Parathyroid adenoma (tissue), 2 donors: ENCODE measurements around the gene SUN1.

ENCODE experiments used
- H2AFZ ChIP-seq: fragments of 300-600 bp; sonication (generic); one replicate; pipeline ENCODE4 v1.7.0; 2017; ENCODE audit warnings: antibody characterized with exemption, mild to moderate bottlenecking
- H3K27ac ChIP-seq: fragments of 300-600 bp; sonication (generic); one replicate; pipeline ENCODE4 v1.7.0; 2017
- H3K27me3 ChIP-seq: fragments of 300-600 bp; sonication (generic); one replicate; pipeline ENCODE4 v1.7.0; 2017; ENCODE audit warnings: low read length; ENCODE audit not compliant: control insufficient read depth, insufficient read depth
- H3K36me3 ChIP-seq: fragments of 300-600 bp; sonication (generic); one replicate; pipeline ENCODE4 v1.7.0; 2017; ENCODE audit warnings: low read length; ENCODE audit not compliant: control insufficient read depth, insufficient read depth
- H3K4me1 ChIP-seq: fragments of 300-600 bp; sonication (generic); one replicate; pipeline ENCODE4 v1.7.0; 2017; ENCODE audit warnings: control low read depth
- H3K4me2 ChIP-seq: fragments of 300-600 bp; sonication (generic); one replicate; pipeline ENCODE4 v1.7.0; 2017; ENCODE audit warnings: low read length
- H3K4me3 ChIP-seq: fragments of 300-600 bp; sonication (generic); one replicate; pipeline ENCODE4 v1.7.0; 2017; ENCODE audit warnings: low read depth, low read length
- H3K79me2 ChIP-seq: fragments of 300-600 bp; sonication (generic); one replicate; pipeline ENCODE4 v1.7.0; 2017; ENCODE audit warnings: control low read depth
- H3K9ac ChIP-seq: fragments of 300-600 bp; sonication (generic); one replicate; pipeline ENCODE4 v1.7.0; 2017; ENCODE audit warnings: mild to moderate bottlenecking
- H3K9me3 ChIP-seq: fragments of 300-600 bp; sonication (generic); one replicate; pipeline ENCODE4 v1.7.0; 2017; ENCODE audit warnings: low read length; ENCODE audit not compliant: control insufficient read depth
- TF ChIP-seq, protein P1 (sequence below): fragments of 300-600 bp; sonication (generic); IDR thresholded peaks from one replicate; pipeline ENCODE4 v1.7.0; 2017; ENCODE audit warnings: antibody characterized with exemption, mild to moderate bottlenecking
- donor health status: primary hyperparathyroidism.

SUN1 gene

DNA sequence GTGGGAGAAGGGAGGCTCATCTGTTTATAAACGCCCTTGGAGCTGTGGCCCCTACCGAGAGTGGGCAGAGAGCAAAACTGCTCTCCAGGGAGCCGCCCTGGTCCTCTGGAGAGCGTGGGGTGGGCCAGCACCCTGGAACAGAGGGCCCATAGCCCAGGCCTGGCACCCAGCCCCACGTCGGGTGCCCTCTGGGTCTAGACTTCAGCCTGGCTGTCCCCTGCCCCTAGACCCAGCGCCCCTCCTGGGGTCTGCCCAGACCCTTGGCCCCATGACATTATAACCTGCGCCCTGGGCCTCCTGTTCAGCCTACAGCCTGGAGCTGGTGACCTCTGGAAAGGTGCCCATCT is 68.7 kb downstream of the SUN1 start:
- Histone ChIP-seq H3K4me1 (peaks cover 4% of the 10 kb centered on the region), H3K9ac (no peak overlapping the region), H2AFZ (no peak overlapping the region), H3K4me2 (no peak overlapping the region), H3K9me3 (no peaks in the 10 kb centered on the region), H3K4me3 (no peak overlapping the region), H3K27me3 (no peaks in the 10 kb centered on the region), H3K27ac (no peak overlapping the region), H3K36me3 (no peaks in the 10 kb centered on the region), H3K79me2 (no peaks in the 10 kb centered on the region)
- TF ChIP-seq, protein P1, sequence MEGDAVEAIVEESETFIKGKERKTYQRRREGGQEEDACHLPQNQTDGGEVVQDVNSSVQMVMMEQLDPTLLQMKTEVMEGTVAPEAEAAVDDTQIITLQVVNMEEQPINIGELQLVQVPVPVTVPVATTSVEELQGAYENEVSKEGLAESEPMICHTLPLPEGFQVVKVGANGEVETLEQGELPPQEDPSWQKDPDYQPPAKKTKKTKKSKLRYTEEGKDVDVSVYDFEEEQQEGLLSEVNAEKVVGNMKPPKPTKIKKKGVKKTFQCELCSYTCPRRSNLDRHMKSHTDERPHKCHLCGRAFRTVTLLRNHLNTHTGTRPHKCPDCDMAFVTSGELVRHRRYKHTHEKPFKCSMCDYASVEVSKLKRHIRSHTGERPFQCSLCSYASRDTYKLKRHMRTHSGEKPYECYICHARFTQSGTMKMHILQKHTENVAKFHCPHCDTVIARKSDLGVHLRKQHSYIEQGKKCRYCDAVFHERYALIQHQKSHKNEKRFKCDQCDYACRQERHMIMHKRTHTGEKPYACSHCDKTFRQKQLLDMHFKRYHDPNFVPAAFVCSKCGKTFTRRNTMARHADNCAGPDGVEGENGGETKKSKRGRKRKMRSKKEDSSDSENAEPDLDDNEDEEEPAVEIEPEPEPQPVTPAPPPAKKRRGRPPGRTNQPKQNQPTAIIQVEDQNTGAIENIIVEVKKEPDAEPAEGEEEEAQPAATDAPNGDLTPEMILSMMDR = no peak

DNA sequence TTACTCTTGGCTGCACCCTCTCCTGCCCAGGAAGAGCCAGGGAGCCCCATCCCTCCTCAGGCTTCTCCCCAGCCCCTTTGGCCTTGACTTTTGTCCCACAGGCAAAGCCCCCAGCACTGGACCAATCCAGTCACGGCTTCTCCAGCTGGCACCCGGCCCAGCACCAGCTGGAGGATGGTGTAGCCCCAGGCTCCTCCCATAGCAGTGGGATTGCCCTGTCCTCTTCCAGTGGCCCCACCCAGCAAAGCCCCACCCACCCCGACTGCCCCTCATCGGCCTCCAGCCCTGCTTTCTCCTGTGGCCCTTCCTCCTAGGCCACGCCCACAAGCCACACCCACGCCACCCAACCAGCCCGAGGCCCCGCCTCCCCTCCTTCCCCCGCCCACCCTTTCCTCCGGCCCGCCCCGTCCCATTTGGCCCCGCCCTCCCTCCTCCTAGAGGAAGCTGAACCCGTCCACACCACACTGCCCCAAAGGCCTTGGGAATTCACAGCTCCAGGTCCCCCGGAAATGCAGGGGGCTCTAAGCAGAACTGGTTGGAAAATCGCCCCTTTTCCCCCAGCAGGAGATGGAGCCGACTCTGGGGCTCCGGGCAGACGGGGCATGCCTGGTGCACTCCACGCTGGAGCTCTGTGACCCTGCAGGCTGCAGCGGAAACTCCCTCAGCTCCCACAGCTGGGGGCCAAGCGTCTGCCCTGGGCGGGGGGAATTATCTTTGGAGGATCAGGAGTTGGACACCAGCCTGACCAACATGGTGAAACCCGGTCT is 69.3 kb downstream of the SUN1 start:
- Histone ChIP-seq H3K27ac (no peak overlapping the region), H3K4me3 (no peak overlapping the region), H3K27me3 (no peaks in the 10 kb centered on the region), H2AFZ (no peak overlapping the region), H3K79me2 (no peaks in the 10 kb centered on the region), H3K4me2 (no peak overlapping the region), H3K36me3 (no peaks in the 10 kb centered on the region), H3K4me1 (peaks cover 4% of the 10 kb centered on the region), H3K9ac (no peak overlapping the region), H3K9me3 (no peaks in the 10 kb centered on the region)
- TF ChIP-seq, protein P1 = no peak

DNA sequence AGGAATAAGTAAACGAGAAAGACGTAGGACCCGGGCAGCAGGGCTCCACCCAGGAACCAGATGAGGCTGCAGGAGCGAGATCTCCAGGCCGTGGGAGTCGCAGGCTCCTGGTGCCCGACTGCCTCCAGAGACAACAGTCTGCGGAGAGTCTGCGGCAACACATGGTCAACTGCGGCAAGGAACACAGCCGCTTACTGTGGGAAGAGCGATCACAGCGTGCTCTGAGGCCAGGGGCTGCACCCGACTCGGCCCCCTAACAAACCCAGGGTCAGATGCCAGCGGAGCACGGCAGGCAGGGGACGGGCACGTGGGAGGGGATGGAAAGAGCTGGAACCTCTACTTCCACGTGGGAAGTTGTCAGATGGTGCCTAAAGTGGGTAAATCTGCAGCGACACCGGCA is 70.7 kb downstream of the SUN1 start:
- Histone ChIP-seq H3K9ac (no peak overlapping the region), H3K27me3 (no peaks in the 10 kb centered on the region), H3K79me2 (no peaks in the 10 kb centered on the region), H3K27ac (no peak overlapping the region), H3K4me3 (no peak overlapping the region), H3K4me2 (no peak overlapping the region), H2AFZ (no peak overlapping the region), H3K9me3 (no peaks in the 10 kb centered on the region), H3K4me1 (peaks cover 4% of the 10 kb centered on the region), H3K36me3 (no peaks in the 10 kb centered on the region)
- TF ChIP-seq, protein P1 = no peak

DNA sequence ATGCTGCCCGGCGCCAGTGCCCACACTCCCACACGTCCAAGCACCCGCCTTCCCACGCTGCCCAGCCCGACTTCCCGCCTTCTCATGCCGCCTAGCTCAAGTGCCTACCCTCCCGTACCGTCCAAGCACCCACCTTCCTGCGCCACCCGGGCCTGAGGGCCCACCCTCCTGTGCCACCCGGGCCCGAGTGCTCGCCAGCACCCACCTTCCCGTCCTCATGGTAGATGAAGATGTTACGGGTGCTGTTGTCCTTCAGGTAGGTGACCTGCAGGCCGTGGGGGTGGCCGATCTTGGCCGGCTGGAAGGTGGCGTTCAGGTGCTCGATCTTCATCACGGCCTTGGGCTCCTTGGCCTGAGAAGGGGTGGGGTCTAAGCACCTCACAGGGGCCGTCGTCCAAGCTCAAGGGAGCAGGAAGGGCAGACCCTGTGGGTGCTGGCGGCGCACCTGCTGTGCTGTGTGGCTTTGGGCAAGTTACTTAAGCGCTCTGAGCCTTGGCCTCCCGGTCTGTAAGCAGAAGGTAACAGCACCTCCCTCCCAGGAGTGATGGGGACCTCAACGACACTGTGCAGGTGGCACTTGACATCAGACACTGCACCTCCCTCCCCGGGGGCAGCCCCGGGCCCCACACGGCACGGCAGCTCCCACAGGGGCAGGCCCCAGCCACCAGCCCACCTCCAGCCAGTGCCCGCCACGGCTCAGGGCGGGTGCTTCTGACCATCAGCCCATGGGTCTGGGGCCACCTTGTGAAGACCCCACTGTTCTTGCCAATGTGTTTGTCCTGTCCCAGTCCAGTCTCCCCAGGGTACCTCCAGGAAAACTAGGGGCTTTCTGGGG is 71.9 kb downstream of the SUN1 start:
- TF ChIP-seq, protein P1 = no peak
- Histone ChIP-seq H3K4me2 (no peak overlapping the region), H2AFZ (no peak overlapping the region), H3K9ac (no peak overlapping the region), H3K27ac (no peak overlapping the region), H3K36me3 (no peaks in the 10 kb centered on the region), H3K4me3 (no peak overlapping the region), H3K4me1 (peaks cover 4% of the 10 kb centered on the region), H3K79me2 (no peaks in the 10 kb centered on the region), H3K9me3 (no peaks in the 10 kb centered on the region), H3K27me3 (no peaks in the 10 kb centered on the region)
